HEK293T (cell line): ENCODE data around the gene MFAP2.
A peak's percentile ranks its signal among the peaks of the same experiment; 100 is the strongest.

ENCODE experiments used
- CTCF ChIA-PET: fragments of 350-600 bp; formaldehyde crosslinking; extraction: SDS; loops from one replicate; lab custom pipeline; 2021; ENCODE audit warnings: antibody characterized with exemption, inconsistent platforms; lab: Yijun Ruan, JAX
- POLR2A ChIA-PET: fragments of 350-600 bp; formaldehyde crosslinking; extraction: SDS; loops from one replicate; lab custom pipeline; 2020; ENCODE audit warnings: antibody characterized with exemption, inconsistent platforms; lab: Yijun Ruan, JAX
- DNase-seq: peaks from one replicate; pipeline ENCODE4 v3.0.0; 2012; ENCODE audit warnings: mixed read lengths; ENCODE audit errors: extremely low spot score
- ARNT ChIP-seq: fragments of 450-650 bp; IDR thresholded peaks from 2 replicates; pipeline ENCODE4 v1.6.1; 2017; ENCODE audit warnings: mild to moderate bottlenecking
- BHLHE40 ChIP-seq: fragments of 450-650 bp; IDR thresholded peaks from 2 replicates; pipeline ENCODE4 v1.6.1; 2016; ENCODE audit warnings: mild to moderate bottlenecking, moderate library complexity, borderline replicate concordance
- CTBP1 ChIP-seq: fragments of 450-650 bp; IDR thresholded peaks from 2 replicates; pipeline ENCODE4 v1.6.1; 2016; ENCODE audit warnings: borderline replicate concordance
- ELF4 ChIP-seq: fragments of 450-650 bp; IDR thresholded peaks from 2 replicates; pipeline ENCODE4 v1.6.1; 2017; ENCODE audit warnings: antibody characterized with exemption
- FOXA1 ChIP-seq: fragments of 450-650 bp; IDR thresholded peaks from 2 replicates; pipeline ENCODE4 v1.6.1; 2016; ENCODE audit warnings: mild to moderate bottlenecking
- FOXK2 ChIP-seq: fragments of 450-650 bp; IDR thresholded peaks from 2 replicates; pipeline ENCODE4 v1.6.1; 2016; ENCODE audit warnings: mild to moderate bottlenecking
- FOXM1 ChIP-seq: fragments of 450-650 bp; IDR thresholded peaks from 2 replicates; pipeline ENCODE4 v1.6.1; 2017; ENCODE audit warnings: mild to moderate bottlenecking, borderline replicate concordance
- HDGF ChIP-seq: fragments of 450-650 bp; IDR thresholded peaks from 2 replicates; pipeline ENCODE4 v1.6.1; 2017; ENCODE audit warnings: antibody characterized with exemption, borderline replicate concordance
- L3MBTL2 ChIP-seq: fragments of 450-650 bp; conservative IDR thresholded peaks from 2 replicates; pipeline ENCODE4 v1.6.1; 2016; ENCODE audit warnings: mild to moderate bottlenecking
- LEF1 ChIP-seq: fragments of 450-650 bp; IDR thresholded peaks from 2 replicates; pipeline ENCODE4 v1.6.1; 2017; ENCODE audit warnings: mild to moderate bottlenecking, borderline replicate concordance
- NFRKB ChIP-seq: fragments of 450-650 bp; IDR thresholded peaks from 2 replicates; pipeline ENCODE4 v1.6.1; 2016; ENCODE audit warnings: mild to moderate bottlenecking, moderate library complexity
- PKNOX1 ChIP-seq: fragments of 450-650 bp; IDR thresholded peaks from 2 replicates; pipeline ENCODE4 v1.6.1; 2016
- SP1 ChIP-seq: fragments of 450-650 bp; IDR thresholded peaks from 2 replicates; pipeline ENCODE4 v1.6.1; 2017
- SUZ12 ChIP-seq: fragments of 450-650 bp; IDR thresholded peaks from 2 replicates; pipeline ENCODE4 v1.6.1; 2016; ENCODE audit warnings: mild to moderate bottlenecking
- TARDBP ChIP-seq: fragments of 450-650 bp; IDR thresholded peaks from 2 replicates; pipeline ENCODE4 v1.6.1; 2016
- ZNF384 ChIP-seq: fragments of 450-650 bp; IDR thresholded peaks from 2 replicates; pipeline ENCODE4 v1.6.1; 2016

The MFAP2 gene

GRCh38 chr1:16980473-16981268 lies at the start of gene MFAP2:
Gene MFAP2, minus strand, starts transcription at chr1:16980620. Its CDS starts 2,347 bp downstream, at chr1:16978273.
- peak; percentile 32 for DNase-seq
- POLR2A ChIA-PET = interaction anchor here (0.6 to 1.7 kb wide), 2 partner anchors 20 to 25 kb away, joined by 3 to 8 read pairs; no protein-coding TSS in a partner anchor
- TF ChIP-seq FOXA1 (no peak), BHLHE40 (no peak), TARDBP (no peak), SP1 (no peak), ARNT (no peak), CTBP1 (no peak), ZNF384 (no peak), FOXK2 (no peak), NFRKB (no peak), FOXM1 (no peak), HDGF (no peak), L3MBTL2 (no peak), PKNOX1 (no peak), ELF4 (no peak)
- CTCF ChIA-PET = interaction anchor here (0.6 kb wide), 1 partner anchor 48 kb away, joined by 5 read pairs; no protein-coding TSS in a partner anchor

GRCh38 chr1:17030206-17030605 lies 49.8 kb upstream of the MFAP2 start:
- no peak for DNase-seq
- TF ChIP-seq LEF1 (no peak), ZNF384 (no peak), L3MBTL2 (no peak), PKNOX1 (no peak), TARDBP (no peak), NFRKB (no peak), HDGF (no peak), ELF4 (no peak), ARNT (no peak), SUZ12 (no peak), BHLHE40 (no peak), FOXK2 (no peak), FOXA1 (no peak), SP1 (no peak), FOXM1 (no peak)
- POLR2A ChIA-PET = no interaction called here
- CTCF ChIA-PET = no interaction called here

GRCh38 chr1:17028662-17029188 lies 48.3 kb upstream of the MFAP2 start:
- no peak for DNase-seq
- POLR2A ChIA-PET = no interaction called here
- TF ChIP-seq TARDBP = no peak
- no peak for TF ChIP-seq SUZ12
- CTCF ChIA-PET = interaction anchor here (0.7 kb wide), 1 partner anchor 48 kb away, joined by 5 read pairs; the partner anchor contains the start of gene MFAP2

GRCh38 chr1:17027900-17028299 lies 47.5 kb upstream of the MFAP2 start:
- CTCF ChIA-PET = no interaction called here
- no peak for DNase-seq
- TF ChIP-seq SP1 (no peak), CTBP1 (no peak), ZNF384 (no peak), ARNT (no peak), TARDBP (no peak), PKNOX1 (no peak), ELF4 (no peak), LEF1 (no peak), BHLHE40 (no peak), SUZ12 (no peak), FOXK2 (no peak), L3MBTL2 (no peak), HDGF (no peak), FOXA1 (no peak), FOXM1 (no peak)
- POLR2A ChIA-PET = no interaction called here

GRCh38 chr1:17027403-17027802 lies 47.0 kb upstream of the MFAP2 start:
- no peak for DNase-seq
- TF ChIP-seq CTBP1 (no peak), HDGF (no peak), BHLHE40 (no peak), L3MBTL2 (no peak), LEF1 (no peak)
- ChIA-PET POLR2A (no interaction called here), CTCF (no interaction called here)

- POLR2A ChIA-PET = no interaction called here
Observed at GRCh38 chr1:17024721-17025120, 44.3 kb upstream of the MFAP2 start.

More at GRCh38 chr1:17024721-17025120, 44.3 kb upstream of the MFAP2 start:
- DNase-seq = no peak
- no peak for TF ChIP-seq PKNOX1
- no peak for TF ChIP-seq SP1
- no peak for TF ChIP-seq BHLHE40
- no peak for TF ChIP-seq CTBP1
- no peak for TF ChIP-seq TARDBP
- no peak for TF ChIP-seq ZNF384
- no peak for TF ChIP-seq FOXM1
- TF ChIP-seq SUZ12 = no peak
- TF ChIP-seq L3MBTL2 = no peak
- no peak for TF ChIP-seq FOXA1
- TF ChIP-seq ARNT = no peak
- CTCF ChIA-PET = no interaction called here
